HPDE6-E6E7 (cell line): ENCODE data around the gene ZNF503.

ENCODE experiments used
- DNase-seq: peaks from one replicate; pipeline ENCODE4 v3.0.0; 2011; ENCODE audit warnings: missing footprints; ENCODE audit errors: extremely low spot score

Gene ZNF503

DNA sequence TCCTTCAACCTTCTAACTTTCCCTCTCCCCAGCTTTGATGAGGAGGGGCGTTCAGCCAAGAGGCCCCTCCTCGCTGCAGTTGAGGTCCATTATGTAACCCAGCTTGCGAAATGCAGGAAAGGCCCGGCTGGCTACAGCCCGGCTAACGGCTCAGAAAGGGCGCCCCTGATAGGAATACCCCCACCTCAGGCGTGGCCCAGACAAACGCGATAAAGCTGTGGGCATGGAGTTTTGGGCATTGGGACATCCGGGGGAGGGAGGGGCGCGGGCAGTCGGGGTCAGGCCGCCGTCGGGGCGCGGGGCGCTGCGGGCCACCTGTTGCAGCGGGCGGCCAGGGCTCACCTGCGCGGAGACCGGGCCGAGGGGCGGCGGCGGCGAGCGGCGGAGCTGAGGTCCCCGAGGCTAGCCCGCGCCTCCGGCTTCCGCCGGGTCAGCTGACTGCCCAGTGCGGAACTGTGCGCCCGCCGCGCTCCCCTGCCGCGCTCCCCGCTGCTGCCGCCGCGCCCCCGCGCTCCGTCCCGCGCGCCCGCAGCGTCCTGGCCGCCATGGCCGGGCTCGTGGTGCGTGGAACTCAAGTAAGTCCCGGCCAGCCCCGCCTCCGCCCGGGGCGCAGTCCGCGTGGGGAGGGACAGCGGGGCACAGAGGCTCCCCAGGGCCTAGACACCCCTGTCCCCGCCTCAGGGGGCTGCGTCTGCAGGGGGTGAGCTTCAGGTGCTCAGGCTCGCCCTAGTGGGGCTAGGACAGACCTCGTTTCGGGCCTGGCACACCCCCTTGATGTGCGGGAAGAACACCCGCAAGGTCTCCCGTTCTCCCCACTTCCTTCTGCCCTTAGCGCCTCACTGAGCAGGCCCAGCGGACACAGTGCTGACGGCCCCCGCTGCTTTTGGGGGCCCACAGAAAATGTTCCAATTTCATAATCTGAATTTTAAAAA is 29.9 kb upstream of the ZNF503 start, which contains the start of gene LRMDA:
Gene LRMDA, plus strand, starts transcription at position 445 of the 932 bp plus-strand sequence.
- no peak for DNase-seq

DNA sequence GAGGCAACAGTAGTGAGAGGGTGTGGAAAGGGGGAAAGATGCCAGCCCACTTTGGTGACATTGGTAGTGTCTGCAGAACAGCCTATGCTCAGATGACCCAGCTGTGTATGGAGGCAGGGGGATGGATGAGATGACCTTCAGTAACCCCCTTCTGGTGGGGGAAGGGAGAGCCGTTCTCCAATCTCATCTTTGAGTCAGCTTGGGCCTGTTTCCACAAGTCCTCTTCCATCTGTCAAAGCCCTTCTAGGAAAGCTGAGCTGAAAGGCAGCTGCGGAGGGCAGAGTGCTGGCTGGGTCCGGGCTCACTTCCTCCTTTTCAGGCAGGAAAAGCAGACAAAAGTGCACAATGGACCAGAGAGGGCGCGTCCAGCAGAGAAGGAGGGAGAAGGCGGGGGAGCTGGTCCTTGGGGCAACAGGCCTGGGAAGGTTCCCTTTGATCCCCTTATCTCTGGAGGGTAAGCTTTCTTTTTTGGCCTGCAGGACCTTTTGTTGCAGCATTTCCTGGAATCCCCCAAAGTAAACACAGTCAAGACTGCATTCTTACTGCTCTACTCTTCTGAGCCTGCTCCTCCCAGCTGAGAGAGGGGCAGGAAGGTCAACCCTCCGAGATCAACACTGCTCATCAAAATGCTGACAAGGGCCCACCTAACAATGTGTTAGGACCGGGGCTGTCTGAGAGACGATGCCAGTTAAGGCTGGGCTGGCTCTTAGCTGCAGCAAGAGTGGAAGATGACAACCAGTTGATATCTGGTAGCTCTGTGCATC is 28.6 kb upstream of the ZNF503 start:
- DNase-seq = peak; percentile 80

DNA sequence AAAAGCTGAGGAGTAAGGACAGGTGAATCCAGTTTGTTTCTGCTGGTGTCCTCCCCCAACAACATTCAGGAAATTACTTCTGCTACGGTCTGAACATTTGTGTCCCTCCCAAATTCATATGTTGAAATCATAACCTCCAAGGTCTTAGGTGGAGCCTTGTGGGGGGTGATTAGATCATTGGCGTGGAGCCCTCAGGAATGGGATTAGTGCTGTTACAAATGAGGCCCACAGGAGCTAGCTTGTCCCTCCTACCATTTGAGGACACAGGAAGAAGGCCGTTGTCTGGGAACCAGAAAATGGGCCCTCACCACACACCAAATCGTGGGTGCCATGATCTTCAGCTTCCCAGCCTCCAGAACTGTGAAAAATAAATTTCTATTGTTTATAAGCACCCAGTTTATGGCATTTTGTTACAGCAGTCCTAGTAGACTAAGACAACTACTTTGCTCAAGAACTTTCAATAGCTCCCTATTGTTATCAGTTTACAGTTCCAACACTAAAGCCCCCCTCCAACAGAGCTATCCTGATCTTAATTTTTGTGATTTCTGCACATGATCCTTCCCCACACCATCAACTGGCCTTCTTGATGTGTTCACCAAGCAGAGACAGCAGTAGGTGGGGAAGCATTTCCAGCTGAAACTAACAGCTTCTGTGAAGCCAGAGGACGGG is 27.7 kb upstream of the ZNF503 start:
- no peak for DNase-seq

- peak; percentile 79 for DNase-seq
Measured at GRCh38 chr10:75428434-75429158, 27.0 kb upstream of the ZNF503 start.

DNA sequence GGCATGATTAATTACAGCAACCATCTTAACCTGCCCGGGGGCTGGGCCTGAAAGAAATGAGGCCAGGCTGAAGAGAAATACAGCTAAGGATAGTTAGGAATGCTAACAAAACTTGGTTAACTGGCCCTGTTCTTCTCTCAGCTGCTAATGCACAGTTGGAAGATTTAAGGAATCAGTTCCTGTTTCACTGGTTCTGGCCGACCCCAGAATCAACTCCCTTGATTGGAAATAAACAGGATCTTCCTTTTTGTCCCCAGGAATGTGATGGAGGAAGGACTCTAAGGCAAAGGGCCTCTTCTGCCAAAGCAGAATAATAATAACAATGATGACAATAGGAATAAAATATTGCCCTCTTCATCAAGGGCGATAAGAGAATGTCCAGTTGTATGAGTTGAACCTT is 26.4 kb upstream of the ZNF503 start:
- DNase-seq = no peak

GRCh38 chr10:75426880-75427279 is 25.3 kb upstream of the ZNF503 start:
- DNase-seq = no peak

DNA sequence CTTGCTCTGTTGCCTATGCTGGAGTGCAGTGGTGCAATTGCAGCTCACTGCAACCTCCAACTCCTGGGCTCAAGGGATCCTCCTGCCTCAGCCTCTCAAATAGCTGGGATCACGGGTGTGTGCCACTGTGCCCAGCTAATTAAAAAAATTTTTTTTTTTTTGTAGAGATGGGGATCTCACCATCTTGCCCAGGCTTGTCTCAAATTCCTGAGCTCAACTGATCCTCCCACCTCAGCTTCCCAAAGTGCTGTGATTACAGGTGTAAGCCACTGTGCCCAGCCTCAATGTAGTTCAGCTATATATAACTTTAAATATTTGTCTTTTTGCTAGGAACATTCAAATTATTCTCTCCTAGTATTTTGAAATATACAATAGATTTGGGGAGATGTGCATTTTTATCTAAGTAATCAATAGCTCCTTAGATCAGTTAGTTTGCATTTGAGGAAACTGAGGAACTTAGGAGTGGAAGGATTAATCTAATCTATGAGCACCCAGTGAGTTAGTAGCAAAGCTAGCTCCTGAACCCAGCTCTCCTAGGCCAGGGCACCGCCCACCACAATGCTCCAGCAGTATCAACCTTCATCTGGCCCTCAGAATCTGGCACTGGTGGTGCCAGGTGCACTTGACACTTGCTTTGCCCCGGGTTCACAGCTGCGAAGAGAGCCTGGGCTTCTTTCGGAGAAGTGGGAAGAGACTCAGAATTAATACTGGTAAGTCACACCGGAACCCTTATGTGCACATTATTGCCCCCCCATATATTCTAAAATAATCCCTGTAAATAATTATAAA is 23.9 kb upstream of the ZNF503 start:
- no peak for DNase-seq

- no peak for DNase-seq
Measured at GRCh38 chr10:75424571-75424970, 23.0 kb upstream of the ZNF503 start.

DNA sequence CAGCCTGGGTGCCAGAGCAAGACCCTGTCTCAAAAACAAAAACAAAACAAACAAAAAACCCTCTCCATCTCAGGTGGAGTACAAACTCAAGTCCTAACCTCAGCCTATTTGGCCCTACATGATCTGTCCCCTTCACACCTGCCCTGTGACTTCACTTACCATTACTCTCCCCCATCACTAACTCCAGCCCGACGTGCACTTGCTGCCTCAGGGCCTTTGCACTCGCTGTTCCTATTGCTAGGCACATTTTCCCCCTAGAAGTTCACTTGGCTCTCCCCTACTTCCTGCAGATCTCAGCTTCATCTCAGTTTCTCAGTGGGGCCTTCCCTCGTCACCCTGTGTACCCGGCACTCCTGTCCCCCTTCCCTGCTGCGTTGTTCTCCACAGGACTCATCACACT is 21.3 kb upstream of the ZNF503 start:
- no peak for DNase-seq

GRCh38 chr10:75418712-75419111 is 17.1 kb upstream of the ZNF503 start:
- no peak for DNase-seq

- no peak for DNase-seq
Measured at GRCh38 chr10:75418293-75418692, 16.7 kb upstream of the ZNF503 start.

- no peak for DNase-seq
Measured at GRCh38 chr10:75417522-75417927, 16.0 kb upstream of the ZNF503 start.

DNA sequence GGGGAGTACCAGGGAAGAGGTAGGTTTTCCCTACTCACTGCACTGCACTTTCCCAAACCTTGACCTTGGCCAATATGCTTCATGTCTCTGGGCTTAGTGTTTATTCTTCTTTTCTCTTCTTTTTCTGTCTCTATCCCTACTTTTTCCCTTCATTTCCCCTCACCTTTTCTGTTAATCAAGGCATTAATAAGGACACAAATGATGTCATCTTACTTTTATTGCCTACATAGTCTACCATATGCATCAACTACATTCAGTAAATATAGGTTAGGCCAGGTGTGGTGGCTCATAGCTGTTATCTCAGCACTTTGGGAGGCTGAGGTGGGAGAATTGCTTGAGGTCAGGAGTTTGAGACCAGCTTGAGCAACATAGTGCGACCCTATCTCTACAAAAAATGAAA is 13.0 kb upstream of the ZNF503 start:
- no peak for DNase-seq

GRCh38 chr10:75410132-75411005 is 8.8 kb upstream of the ZNF503 start:
- no peak for DNase-seq

DNA sequence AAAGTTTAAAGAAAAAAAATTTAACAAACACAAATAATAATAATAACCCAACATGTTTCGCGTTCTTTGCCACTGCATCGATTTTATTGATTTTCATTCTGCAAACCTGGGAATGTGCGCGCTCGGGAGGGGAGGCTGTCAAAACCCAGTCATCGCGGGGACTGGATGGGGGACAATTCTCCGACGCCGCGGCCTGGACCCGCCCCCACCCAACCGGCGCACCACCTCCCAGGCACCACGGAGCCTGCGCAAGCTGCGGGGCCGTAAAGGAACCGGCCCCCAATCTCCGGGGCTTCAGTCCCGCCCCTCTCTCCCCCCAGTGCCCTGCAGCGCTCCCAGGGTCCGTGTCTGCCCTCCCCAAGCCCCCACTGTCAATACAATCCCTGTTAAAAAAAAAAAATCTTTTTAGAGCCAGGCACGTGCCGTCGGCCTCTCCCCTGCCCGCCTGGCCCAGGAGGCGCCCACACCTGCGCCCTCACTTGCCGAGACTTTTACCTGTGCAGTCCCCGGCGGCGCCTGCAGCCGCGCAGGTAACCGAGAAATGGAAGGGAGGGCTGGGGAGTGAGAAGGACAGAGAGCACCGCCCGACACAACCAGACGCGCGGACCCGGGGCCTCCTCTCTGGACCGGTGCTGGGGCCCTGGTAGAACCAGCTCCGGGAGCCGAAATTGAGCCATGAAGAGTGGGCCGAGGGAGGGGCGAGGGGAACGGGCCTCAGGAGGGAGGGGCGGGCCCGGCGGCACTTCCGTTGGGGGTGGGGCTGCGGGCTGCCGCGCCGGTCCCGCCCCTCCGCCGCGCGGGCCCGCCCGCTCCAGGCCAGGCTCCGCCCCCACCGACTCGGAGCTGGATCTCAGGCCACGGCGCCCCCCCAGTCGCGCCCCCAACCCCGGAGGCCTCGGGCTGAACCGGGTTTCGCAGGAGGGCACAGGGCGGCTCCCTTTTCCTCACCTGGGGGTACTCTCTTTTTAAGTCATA is 7.6 kb upstream of the ZNF503 start:
- DNase-seq = no peak

DNA sequence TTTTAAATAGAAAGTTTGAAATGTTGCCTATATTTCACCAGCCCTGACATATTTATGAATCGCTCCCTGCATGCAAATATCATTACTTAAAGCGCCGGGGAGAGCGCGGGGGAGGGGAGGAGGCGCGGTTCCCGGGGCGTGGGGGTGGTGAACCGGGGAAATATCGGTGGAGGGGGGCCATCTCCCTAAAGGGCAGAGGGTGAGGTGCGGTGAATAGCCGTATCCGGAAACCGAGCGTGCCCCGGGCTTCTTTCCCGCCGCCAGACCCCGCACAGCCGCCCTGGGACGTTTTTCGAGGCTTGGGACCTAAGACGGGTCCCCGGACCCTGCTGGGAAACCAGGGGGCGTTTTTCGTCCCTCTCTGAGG is 6.9 kb upstream of the ZNF503 start:
- DNase-seq = no peak

- DNase-seq = no peak
Measured at GRCh38 chr10:75407713-75408508, 6.3 kb upstream of the ZNF503 start.

DNA sequence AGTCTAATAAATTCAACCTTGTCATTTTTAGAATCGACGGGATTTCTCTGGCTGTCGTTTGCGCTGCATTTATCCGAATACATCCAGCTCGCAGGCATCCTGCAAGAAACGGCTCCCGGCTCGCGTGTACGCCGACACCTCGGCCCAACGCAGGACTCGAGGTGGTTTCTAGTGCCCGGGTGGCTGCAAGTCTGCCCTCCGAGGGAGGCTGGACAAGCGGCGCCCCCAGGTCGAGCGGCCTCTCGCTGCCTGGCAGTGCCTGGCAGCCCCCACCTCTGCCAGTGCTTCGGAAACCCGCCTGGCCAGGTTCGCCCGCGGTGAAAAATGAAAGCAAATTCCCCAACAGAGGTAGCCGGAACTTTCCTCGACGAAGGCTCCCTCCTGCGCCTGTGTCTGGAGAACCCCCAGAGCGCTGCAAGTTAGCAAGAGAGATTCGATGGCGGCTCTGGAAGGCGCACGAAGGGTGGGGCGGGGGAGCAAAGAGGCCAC is 5.7 kb upstream of the ZNF503 start:
- DNase-seq = no peak
